Measurements from ENCODE around the gene ZFAND6. TPM values are rescaled to one million over a fixed set of nuclear protein-coding genes. Genes with fewer than 3 reads are reported as not detected.

Gene ZFAND6
- total and polyA plus RNA-seq, 4 donors = 61.2 to 94.0 (median 75.5) TPM

GRCh38 chr15:80076321-80077318 is 17.1 kb downstream of the ZFAND6 start:
- intact Hi-C loops (cut with DNase I) = no loop called here
- ATAC-seq (ENCODE audit: low FRiP score) (no peak), DNase-seq (no peak)
- Histone ChIP-seq H3K4me1 (ENCODE audit: control insufficient read depth in 1 of 2, insufficient read depth in 2 of 2, low read length in 2 of 2) (peaks cover 0 to 3% of the 10 kb centered on the region in 2 donors), H3K4me3 (ENCODE audit: low read length in 2 of 2) (no peak overlapping the region), H3K27me3 (ENCODE audit: control insufficient read depth in 1 of 2, insufficient read depth in 2 of 2, low read length in 1 of 2) (no peaks in the 10 kb centered on the region), H3K9me3 (ENCODE audit: control insufficient read depth, low read length) (no peaks in the 10 kb centered on the region), H3K27ac (ENCODE audit: low read depth in 1 of 2, low read length in 2 of 2) (peak overlapping the region in 1 of 2 donors; percentile 12), H3K36me3 (ENCODE audit: control insufficient read depth in 1 of 2, insufficient read depth in 2 of 2, low read length in 1 of 2) (no peaks in the 10 kb centered on the region)
- WGBS, 2 donors = 13 to 20% methylated on average over 8 of the region's 8 CpGs

DNA sequence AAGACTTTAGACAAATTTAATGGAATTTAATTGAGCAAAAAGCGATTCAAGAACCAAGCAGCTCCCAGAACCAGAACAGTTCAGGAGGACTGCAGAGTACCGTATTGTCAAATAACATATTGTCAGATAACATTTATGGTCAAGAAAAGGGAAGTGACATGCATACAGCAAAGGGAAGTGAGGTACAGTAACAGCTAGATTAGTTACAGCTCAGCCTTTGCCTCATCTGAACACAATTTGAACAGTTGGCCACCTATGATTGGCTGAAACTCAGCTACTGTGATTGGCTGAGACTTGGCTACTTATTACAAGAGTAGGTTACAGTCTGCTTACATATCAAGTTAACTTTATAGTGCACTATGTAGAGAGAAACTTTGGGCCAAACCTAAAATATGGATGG is 21.9 kb downstream of the ZFAND6 start:
- no peak overlapping the region for H3K27ac ChIP-seq (ENCODE audit: low read depth in 1 of 2, low read length in 2 of 2)
- H3K36me3 ChIP-seq (ENCODE audit: control insufficient read depth in 1 of 2, insufficient read depth in 2 of 2, low read length in 1 of 2) = no peaks in the 10 kb centered on the region
- DNase-seq (no peak), ATAC-seq (ENCODE audit: low FRiP score) (no peak)
- 86 to 94% methylated on average over 2 of the region's 2 CpGs for WGBS, 2 donors
- intact Hi-C loops (cut with DNase I) = no loop called here
- H3K4me1 ChIP-seq (ENCODE audit: control insufficient read depth in 1 of 2, insufficient read depth in 2 of 2, low read length in 2 of 2) = no peaks in the 10 kb centered on the region
- no peak overlapping the region for H3K4me3 ChIP-seq (ENCODE audit: low read length in 2 of 2)
- H3K9me3 ChIP-seq (ENCODE audit: control insufficient read depth, low read length) = no peaks in the 10 kb centered on the region
- no peaks in the 10 kb centered on the region for H3K27me3 ChIP-seq (ENCODE audit: control insufficient read depth in 1 of 2, insufficient read depth in 2 of 2, low read length in 1 of 2)

DNA sequence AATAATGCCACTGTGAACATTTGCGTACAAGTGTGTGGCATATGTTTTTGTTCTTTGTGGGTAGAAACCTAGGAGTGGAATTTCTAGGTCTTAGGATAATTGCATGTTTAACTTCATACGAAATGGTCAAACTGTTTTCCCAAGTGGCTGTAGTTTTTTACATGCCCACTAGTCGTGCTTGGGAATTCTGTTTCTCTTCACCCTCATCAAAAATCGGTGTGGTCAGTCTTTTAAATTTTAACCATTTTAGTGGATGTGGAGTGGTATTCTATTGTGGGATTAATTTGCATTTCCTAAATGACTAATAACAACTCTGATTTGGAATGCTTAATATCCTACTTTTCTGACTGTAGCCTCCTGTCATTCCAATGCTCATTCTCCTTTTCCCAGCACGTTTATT is 27.6 kb downstream of the ZFAND6 start:
- WGBS, 2 donors = 42 to 43% methylated on average over 5 of the region's 5 CpGs
- intact Hi-C loops (cut with DNase I) = no loop called here
- DNase-seq = no peak
- no peak overlapping the region for H3K27ac ChIP-seq (ENCODE audit: low read depth in 1 of 2, low read length in 2 of 2)
- no peak for ATAC-seq (ENCODE audit: low FRiP score)
- H3K9me3 ChIP-seq (ENCODE audit: control insufficient read depth, low read length) = no peaks in the 10 kb centered on the region
- H3K4me3 ChIP-seq (ENCODE audit: low read length in 2 of 2) = no peak overlapping the region
- no peaks in the 10 kb centered on the region for H3K36me3 ChIP-seq (ENCODE audit: control insufficient read depth in 1 of 2, insufficient read depth in 2 of 2, low read length in 1 of 2)
- H3K4me1 ChIP-seq (ENCODE audit: control insufficient read depth in 1 of 2, insufficient read depth in 2 of 2, low read length in 2 of 2) = peaks cover 0 to 4% of the 10 kb centered on the region in 2 donors
- no peaks in the 10 kb centered on the region for H3K27me3 ChIP-seq (ENCODE audit: control insufficient read depth in 1 of 2, insufficient read depth in 2 of 2, low read length in 1 of 2)

DNA sequence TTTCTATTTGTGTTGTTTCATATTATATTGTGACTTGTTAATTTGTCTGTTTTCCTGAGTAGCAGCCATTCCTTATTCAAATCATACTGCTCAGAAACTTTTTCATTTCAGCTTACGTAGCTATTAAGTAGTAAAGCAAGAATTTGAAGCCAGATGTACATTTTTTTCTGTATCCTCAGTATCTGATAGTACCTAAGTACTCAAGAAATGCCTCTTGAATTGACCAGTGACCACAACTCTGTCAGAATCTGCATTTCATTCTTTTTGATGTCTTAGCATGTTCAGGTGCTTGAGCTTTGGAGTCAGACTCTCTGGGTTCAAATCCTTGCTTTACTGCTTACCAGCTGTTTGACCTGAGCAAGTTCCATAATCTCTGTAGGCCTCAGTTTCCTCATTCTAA is 30.6 kb downstream of the ZFAND6 start:
- no peak overlapping the region for H3K27ac ChIP-seq (ENCODE audit: low read depth in 1 of 2, low read length in 2 of 2)
- intact Hi-C loops (cut with DNase I) = no loop called here
- no peaks in the 10 kb centered on the region for H3K9me3 ChIP-seq (ENCODE audit: control insufficient read depth, low read length)
- 92 to 99% methylated on average over 1 of the region's 1 CpG for WGBS, 2 donors
- H3K36me3 ChIP-seq (ENCODE audit: control insufficient read depth in 1 of 2, insufficient read depth in 2 of 2, low read length in 1 of 2) = no peaks in the 10 kb centered on the region
- no peak overlapping the region for H3K4me3 ChIP-seq (ENCODE audit: low read length in 2 of 2)
- DNase-seq (no peak), ATAC-seq (ENCODE audit: low FRiP score) (no peak)
- H3K4me1 ChIP-seq (ENCODE audit: control insufficient read depth in 1 of 2, insufficient read depth in 2 of 2, low read length in 2 of 2) = peaks cover 0 to 14% of the 10 kb centered on the region in 2 donors
- no peaks in the 10 kb centered on the region for H3K27me3 ChIP-seq (ENCODE audit: control insufficient read depth in 1 of 2, insufficient read depth in 2 of 2, low read length in 1 of 2)

GRCh38 chr15:80090879-80091503 is 31.5 kb downstream of the ZFAND6 start:
- ATAC-seq (ENCODE audit: low FRiP score) = no peak
- H3K4me3 ChIP-seq (ENCODE audit: low read length in 2 of 2) = no peak overlapping the region
- no peak for DNase-seq
- H3K27me3 ChIP-seq (ENCODE audit: control insufficient read depth in 1 of 2, insufficient read depth in 2 of 2, low read length in 1 of 2) = no peaks in the 10 kb centered on the region
- 90 to 91% methylated on average over 7 of the region's 7 CpGs for WGBS, 2 donors
- H3K9me3 ChIP-seq (ENCODE audit: control insufficient read depth, low read length) = no peaks in the 10 kb centered on the region
- H3K36me3 ChIP-seq (ENCODE audit: control insufficient read depth in 1 of 2, insufficient read depth in 2 of 2, low read length in 1 of 2) = no peaks in the 10 kb centered on the region
- intact Hi-C loops (cut with DNase I) = no loop called here
- peaks cover 0 to 14% of the 10 kb centered on the region in 2 donors for H3K4me1 ChIP-seq (ENCODE audit: control insufficient read depth in 1 of 2, insufficient read depth in 2 of 2, low read length in 2 of 2)
- no peak overlapping the region for H3K27ac ChIP-seq (ENCODE audit: low read depth in 1 of 2, low read length in 2 of 2)

DNA sequence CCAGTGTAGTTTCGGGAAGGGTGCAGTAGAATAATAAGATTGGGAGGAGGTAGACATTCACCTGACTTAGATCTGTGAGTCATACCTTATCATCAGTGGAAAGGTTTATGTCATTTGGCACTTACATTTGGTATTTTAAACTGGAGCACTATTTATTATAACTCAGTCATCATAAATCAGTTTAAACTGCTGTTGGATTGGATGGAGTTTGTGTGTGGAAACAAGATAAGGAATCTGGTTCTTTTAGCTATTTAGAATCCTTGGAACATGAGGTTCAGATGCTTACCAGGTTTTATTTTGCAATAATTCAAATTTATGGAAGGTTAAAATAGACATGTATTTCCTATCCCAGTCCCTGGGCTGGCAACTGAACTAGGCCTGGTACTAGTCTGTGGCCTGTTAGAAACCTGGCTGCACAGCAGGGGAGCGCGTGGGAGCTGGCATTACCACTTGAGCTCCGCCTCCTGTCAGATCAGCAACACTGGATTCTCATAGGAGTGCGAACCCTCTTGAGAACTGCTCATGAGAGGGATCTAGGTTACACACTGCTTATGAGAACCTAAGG is 34.5 kb downstream of the ZFAND6 start:
- Histone ChIP-seq H3K9me3 (ENCODE audit: control insufficient read depth, low read length) (no peaks in the 10 kb centered on the region), H3K4me3 (ENCODE audit: low read length in 2 of 2) (no peak overlapping the region), H3K27me3 (ENCODE audit: control insufficient read depth in 1 of 2, insufficient read depth in 2 of 2, low read length in 1 of 2) (no peaks in the 10 kb centered on the region), H3K4me1 (ENCODE audit: control insufficient read depth in 1 of 2, insufficient read depth in 2 of 2, low read length in 2 of 2) (peaks cover 0 to 14% of the 10 kb centered on the region in 2 donors), H3K36me3 (ENCODE audit: control insufficient read depth in 1 of 2, insufficient read depth in 2 of 2, low read length in 1 of 2) (no peaks in the 10 kb centered on the region), H3K27ac (ENCODE audit: low read depth in 1 of 2, low read length in 2 of 2) (peak overlapping the region in 1 of 2 donors; percentile 57)
- WGBS, 2 donors = 21 to 28% methylated on average over 5 of the region's 5 CpGs
- DNase-seq (peak; percentile 52 to 79), ATAC-seq (ENCODE audit: low FRiP score) (peak; percentile 70)
- intact Hi-C loops (cut with DNase I) = no loop called here

DNA sequence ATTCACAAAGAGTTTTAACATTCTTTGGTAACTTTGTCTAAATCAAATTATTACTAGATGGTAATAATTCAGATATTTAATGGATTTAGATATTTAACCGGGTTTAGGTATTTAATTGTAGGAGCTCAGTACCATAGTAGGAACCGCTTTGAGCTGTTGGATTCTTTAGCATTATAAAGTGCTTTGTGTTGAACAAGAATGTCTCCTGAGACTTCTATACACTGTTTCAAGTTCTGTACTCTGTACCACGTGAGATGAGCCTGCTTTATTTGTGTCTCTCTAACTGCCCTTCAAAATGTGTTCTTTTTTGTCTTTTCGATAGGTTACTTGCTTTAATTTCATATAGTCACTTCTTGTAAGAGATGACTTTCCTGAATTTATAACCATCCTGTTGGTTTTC is 36.0 kb downstream of the ZFAND6 start:
- H3K4me3 ChIP-seq (ENCODE audit: low read length in 2 of 2) = no peak overlapping the region
- H3K4me1 ChIP-seq (ENCODE audit: control insufficient read depth in 1 of 2, insufficient read depth in 2 of 2, low read length in 2 of 2) = peaks cover 0 to 10% of the 10 kb centered on the region in 2 donors
- H3K9me3 ChIP-seq (ENCODE audit: control insufficient read depth, low read length) = no peaks in the 10 kb centered on the region
- DNase-seq = no peak
- ATAC-seq (ENCODE audit: low FRiP score) = no peak
- no peaks in the 10 kb centered on the region for H3K36me3 ChIP-seq (ENCODE audit: control insufficient read depth in 1 of 2, insufficient read depth in 2 of 2, low read length in 1 of 2)
- no peak overlapping the region for H3K27ac ChIP-seq (ENCODE audit: low read depth in 1 of 2, low read length in 2 of 2)
- H3K27me3 ChIP-seq (ENCODE audit: control insufficient read depth in 1 of 2, insufficient read depth in 2 of 2, low read length in 1 of 2) = no peaks in the 10 kb centered on the region
- WGBS, 2 donors = 83 to 87% methylated on average over 4 of the region's 4 CpGs
- intact Hi-C loops (cut with DNase I) = no loop called here

- 83 to 86% methylated on average over 3 of the region's 3 CpGs for WGBS, 2 donors
These were observed 36.5 kb downstream of the ZFAND6 start for GRCh38 chr15:80095969-80096368.

More at GRCh38 chr15:80095969-80096368, 36.5 kb downstream of the ZFAND6 start:
- Histone ChIP-seq H3K27me3 (ENCODE audit: control insufficient read depth in 1 of 2, insufficient read depth in 2 of 2, low read length in 1 of 2) (no peaks in the 10 kb centered on the region), H3K9me3 (ENCODE audit: control insufficient read depth, low read length) (no peaks in the 10 kb centered on the region), H3K27ac (ENCODE audit: low read depth in 1 of 2, low read length in 2 of 2) (no peak overlapping the region), H3K4me3 (ENCODE audit: low read length in 2 of 2) (no peak overlapping the region), H3K36me3 (ENCODE audit: control insufficient read depth in 1 of 2, insufficient read depth in 2 of 2, low read length in 1 of 2) (no peaks in the 10 kb centered on the region), H3K4me1 (ENCODE audit: control insufficient read depth in 1 of 2, insufficient read depth in 2 of 2, low read length in 2 of 2) (peaks cover 0 to 10% of the 10 kb centered on the region in 2 donors)
- no peak for ATAC-seq (ENCODE audit: low FRiP score)
- intact Hi-C loops (cut with DNase I) = no loop called here
- DNase-seq = no peak

Data from aorta (tissue), 5 donors.